LNCaP clone FGC (cell line): ENCODE measurements around the gene AQP2.

ENCODE experiments used
- DNase-seq: peaks from one replicate; pipeline ENCODE4 v3.0.0-alpha.2; 2011; ENCODE audit warnings: low read depth
- H3K4me3 ChIP-seq: 2 replicates; pipeline ENCODE4 v1.5.1; 2011; ENCODE audit warnings: mild to moderate bottlenecking, low read depth, low read length, control low read depth
- CTCF ChIP-seq: IDR thresholded peaks from 2 replicates; pipeline ENCODE4 v1.5.1; 2012; ENCODE audit warnings: mild to moderate bottlenecking; ENCODE audit not compliant: control insufficient read depth, insufficient read depth; ENCODE audit errors: extremely low read depth

AQP2 gene

GRCh38 chr12:49978125-49978524, 27.6 kb downstream of the AQP2 start:
- DNase-seq = no peak
- H3K4me3 ChIP-seq = no peak overlapping the region
- no peak for TF ChIP-seq CTCF

DNA sequence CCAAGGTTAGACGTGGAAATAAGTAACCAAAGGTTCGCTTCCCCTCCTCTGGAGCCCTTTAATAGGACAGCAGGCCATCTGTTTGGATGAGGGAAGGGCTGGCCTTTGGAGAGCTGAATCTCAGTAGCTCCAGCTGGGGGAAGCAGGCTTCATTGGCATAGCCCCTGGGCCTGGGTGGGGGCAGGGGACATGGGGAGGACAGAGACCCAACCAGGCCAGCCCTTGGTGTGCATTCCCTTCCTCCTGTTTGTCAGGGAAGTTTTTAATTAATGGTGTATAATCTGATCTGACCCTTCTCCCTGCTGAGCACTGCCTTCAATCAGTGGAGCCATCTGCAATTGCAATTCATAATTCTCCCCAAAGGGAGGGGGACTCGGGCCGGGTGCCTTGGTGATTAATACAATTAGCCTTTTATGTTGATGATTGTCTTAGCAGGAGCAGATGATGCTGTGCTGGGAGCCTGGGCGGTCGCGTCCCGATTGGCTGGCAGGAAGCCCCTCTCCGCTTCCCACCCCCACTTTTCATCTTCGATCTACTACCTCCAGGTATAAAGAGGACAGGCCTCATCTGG, 28.6 kb downstream of the AQP2 start:
- no peak for TF ChIP-seq CTCF
- no peak overlapping the region for H3K4me3 ChIP-seq
- DNase-seq = no peak

- no peak for TF ChIP-seq CTCF
- DNase-seq = no peak
- H3K4me3 ChIP-seq = no peak overlapping the region
Observed at GRCh38 chr12:49979791-49980190, 29.3 kb downstream of the AQP2 start.

DNA sequence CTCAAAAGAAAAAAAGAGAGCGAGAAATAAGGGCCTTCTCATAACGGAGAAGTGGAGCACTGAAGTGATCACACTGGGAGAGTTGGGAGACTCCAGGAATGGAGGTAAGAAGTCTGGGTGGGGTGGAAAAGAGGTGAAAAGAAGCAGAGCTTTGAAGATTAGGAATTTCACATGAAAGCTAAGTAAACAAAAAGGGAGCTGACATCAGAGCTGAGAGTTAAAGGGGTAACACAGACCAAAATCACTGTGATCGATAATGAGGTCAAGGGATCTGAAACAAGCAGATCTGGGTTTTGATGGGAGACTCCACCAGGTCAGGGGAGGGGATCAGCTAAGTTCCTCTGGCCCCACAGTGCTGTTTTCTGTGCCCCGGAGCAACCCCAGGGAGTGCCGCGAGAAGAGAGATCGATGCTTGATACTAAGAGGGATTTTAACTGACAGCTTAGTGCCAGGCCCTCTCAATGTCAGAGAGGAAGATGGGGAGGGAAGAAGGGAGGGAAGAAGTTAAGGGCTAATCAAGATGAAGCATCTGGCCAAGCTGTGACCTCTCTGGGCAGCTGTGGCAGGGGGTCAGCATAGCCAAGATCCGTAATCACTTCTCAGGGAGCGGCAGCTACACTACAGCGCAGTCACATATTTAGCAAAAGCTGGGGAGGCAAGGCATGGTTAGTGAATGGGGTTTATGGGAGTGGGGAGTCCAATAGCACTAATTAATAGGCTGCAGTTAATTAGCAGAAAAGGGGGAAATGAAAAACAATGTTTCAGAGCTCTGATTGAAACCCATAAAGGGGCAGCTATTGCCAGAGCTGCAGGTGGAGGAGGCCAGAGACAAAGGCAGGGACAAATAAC, 30.2 kb downstream of the AQP2 start:
- DNase-seq = no peak
- no peak for TF ChIP-seq CTCF
- no peak overlapping the region for H3K4me3 ChIP-seq

DNA sequence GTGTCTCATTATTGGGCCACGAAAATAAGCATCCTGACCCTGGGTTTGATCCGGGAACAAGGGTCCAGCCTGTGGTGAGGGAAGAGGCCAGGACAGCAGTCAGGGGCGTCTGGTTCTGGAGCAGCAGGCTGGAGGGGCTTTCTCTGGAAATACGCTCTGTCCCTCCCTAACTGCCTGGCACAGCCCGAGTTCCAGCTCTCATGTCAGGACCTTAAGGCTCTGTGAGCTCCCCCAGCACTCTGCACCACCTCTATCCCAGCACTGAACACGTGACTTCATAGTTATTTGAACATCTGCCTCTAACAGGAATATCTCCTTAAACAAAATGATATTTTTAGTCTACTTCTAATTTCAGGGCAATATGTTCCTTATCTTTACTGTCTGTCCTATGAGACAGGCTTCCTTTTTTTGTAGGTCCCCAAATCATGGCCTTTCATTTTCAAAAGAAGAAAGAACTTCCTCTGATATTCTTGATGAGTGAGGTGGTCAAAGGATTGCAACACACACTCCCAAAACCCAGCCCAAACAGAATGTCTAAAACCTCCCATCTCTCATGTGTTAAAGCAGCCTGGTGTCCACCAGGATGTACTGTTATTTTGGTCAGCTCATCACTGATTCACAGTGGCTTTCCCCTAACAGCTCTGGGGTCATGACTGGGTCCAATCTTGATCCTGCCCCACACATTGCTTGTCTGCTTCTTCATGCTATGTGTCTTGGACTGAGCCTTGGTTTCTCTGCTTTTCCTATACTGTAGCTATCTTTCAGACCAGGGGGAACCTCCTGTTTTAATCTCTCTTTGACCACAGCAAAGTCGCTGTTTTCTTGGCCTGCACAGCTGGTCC, 31.9 kb downstream of the AQP2 start:
- H3K4me3 ChIP-seq = no peak overlapping the region
- TF ChIP-seq CTCF = no peak
- DNase-seq = no peak

GRCh38 chr12:49983892-49984291, 33.4 kb downstream of the AQP2 start:
- H3K4me3 ChIP-seq = no peak overlapping the region
- no peak for DNase-seq
- no peak for TF ChIP-seq CTCF
